Activated CD4-positive, alpha-beta T cell treated with anti-CD3 and anti-CD28 coated beads, Interleukin-2, amount 10 ng/mL, durations not matched to agents 24 days and 14 days (primary cell): ENCODE measurements around the gene CHCHD1. TPM values are rescaled to one million over a fixed set of nuclear protein-coding genes. Genes with fewer than 3 reads are reported as not detected.
"Not testable (repeated sequence)": the region's sequence is repeated elsewhere in the genome, so short reads cannot be mapped to it uniquely, and the experiment has no call there.

Experiments used
- DNase-seq: peaks from one replicate; pipeline ENCODE4 v3.0.0; 2022
- H3K27ac Mint-ChIP-seq: one replicate; pipeline ENCODE4 v1.8.0; 2022; ENCODE audit warnings: mild to moderate bottlenecking, mixed read lengths
- H3K27me3 Mint-ChIP-seq: one replicate; pipeline ENCODE4 v1.8.0; 2022; ENCODE audit warnings: mixed read lengths
- H3K36me3 Mint-ChIP-seq: one replicate; pipeline ENCODE4 v1.8.0; 2022; ENCODE audit warnings: low read depth, mild to moderate bottlenecking, mixed read lengths
- H3K4me1 Mint-ChIP-seq: one replicate; pipeline ENCODE4 v1.8.0; 2021; ENCODE audit warnings: mixed read lengths
- H3K4me3 Mint-ChIP-seq: one replicate; pipeline ENCODE4 v1.8.0; 2022; ENCODE audit warnings: mild to moderate bottlenecking, moderate library complexity, mixed read lengths
- H3K9me3 Mint-ChIP-seq: one replicate; pipeline ENCODE4 v1.8.0; 2021; ENCODE audit warnings: mixed read lengths
- intact Hi-C: fragments of 100-400 bp; cut with micrococcal nuclease; formaldehyde crosslinking; loops from one replicate; pipeline ENCODE4 v1.15.1; 2023
- total RNA-seq: library from RNA; stranded (reverse); gene quantifications from 2 replicates; pipeline ENCODE4 v1.2.3, GENCODE V29; 2022

Gene CHCHD1
- total RNA-seq, 1 donor from 2014 or later = 37.8 TPM

GRCh38 chr10:73816917-73817729 lies 35.3 kb downstream of the CHCHD1 start:
- Mint-ChIP-seq H3K4me1 (no peaks in the 10 kb centered on the region), H3K36me3 (peaks cover 21% of the 10 kb centered on the region), H3K27me3 (no peaks in the 10 kb centered on the region), H3K9me3 (no peaks in the 10 kb centered on the region), H3K4me3 (no peak overlapping the region), H3K27ac (peak overlapping the region; percentile 41)
- intact Hi-C loops = no loop called here
- DNase-seq = no peak

GRCh38 chr10:73817826-73818225 lies 36.0 kb downstream of the CHCHD1 start:
- peaks cover 25% of the 10 kb centered on the region for H3K36me3 Mint-ChIP-seq
- H3K4me1 Mint-ChIP-seq = no peaks in the 10 kb centered on the region
- no peak for DNase-seq
- H3K27ac Mint-ChIP-seq = no peak overlapping the region
- no peak overlapping the region for H3K4me3 Mint-ChIP-seq
- intact Hi-C loops = no loop called here
- no peaks in the 10 kb centered on the region for H3K9me3 Mint-ChIP-seq
- H3K27me3 Mint-ChIP-seq = no peaks in the 10 kb centered on the region

- Mint-ChIP-seq H3K4me1 (no peaks in the 10 kb centered on the region), H3K27me3 (no peaks in the 10 kb centered on the region), H3K9me3 (no peaks in the 10 kb centered on the region), H3K36me3 (peaks cover 23% of the 10 kb centered on the region), H3K27ac (no peak overlapping the region), H3K4me3 (no peak overlapping the region)
- intact Hi-C loops = no loop called here
- DNase-seq = no peak
Measured at GRCh38 chr10:73818402-73818801, 36.6 kb downstream of the CHCHD1 start.

GRCh38 chr10:73819081-73819480 lies 37.2 kb downstream of the CHCHD1 start:
- Mint-ChIP-seq H3K27ac (no peak overlapping the region), H3K36me3 (peaks cover 23% of the 10 kb centered on the region), H3K4me3 (no peak overlapping the region), H3K27me3 (no peaks in the 10 kb centered on the region), H3K4me1 (no peaks in the 10 kb centered on the region), H3K9me3 (no peaks in the 10 kb centered on the region)
- intact Hi-C loops = no loop called here
- no peak for DNase-seq

- intact Hi-C loops = no loop called here
- Mint-ChIP-seq H3K27me3 (no peaks in the 10 kb centered on the region), H3K9me3 (no peaks in the 10 kb centered on the region), H3K4me1 (no peaks in the 10 kb centered on the region), H3K36me3 (peaks cover 25% of the 10 kb centered on the region), H3K27ac (no peak overlapping the region), H3K4me3 (no peak overlapping the region)
- no peak for DNase-seq
Measured at GRCh38 chr10:73819513-73820093, 37.8 kb downstream of the CHCHD1 start.

GRCh38 chr10:73823391-73823790 lies 41.5 kb downstream of the CHCHD1 start:
- Mint-ChIP-seq H3K4me1 (no peaks in the 10 kb centered on the region), H3K9me3 (no peaks in the 10 kb centered on the region), H3K27ac (no peak overlapping the region), H3K27me3 (no peaks in the 10 kb centered on the region), H3K36me3 (peaks cover 23% of the 10 kb centered on the region), H3K4me3 (no peak overlapping the region)
- intact Hi-C loops = no loop called here
- DNase-seq = no peak

GRCh38 chr10:73824146-73824725 lies 42.4 kb downstream of the CHCHD1 start:
- no peaks in the 10 kb centered on the region for H3K27me3 Mint-ChIP-seq
- no peaks in the 10 kb centered on the region for H3K9me3 Mint-ChIP-seq
- H3K36me3 Mint-ChIP-seq = peaks cover 21% of the 10 kb centered on the region
- H3K27ac Mint-ChIP-seq = no peak overlapping the region
- no peak overlapping the region for H3K4me3 Mint-ChIP-seq
- intact Hi-C loops = no loop called here
- no peaks in the 10 kb centered on the region for H3K4me1 Mint-ChIP-seq
- no peak for DNase-seq

GRCh38 chr10:73827346-73828089 lies 45.7 kb downstream of the CHCHD1 start:
- no peaks in the 10 kb centered on the region for H3K9me3 Mint-ChIP-seq
- DNase-seq = no peak
- peaks cover 14% of the 10 kb centered on the region for H3K36me3 Mint-ChIP-seq
- intact Hi-C loops = no loop called here
- no peaks in the 10 kb centered on the region for H3K27me3 Mint-ChIP-seq
- H3K4me3 Mint-ChIP-seq = no peak overlapping the region
- H3K27ac Mint-ChIP-seq = no peak overlapping the region
- no peaks in the 10 kb centered on the region for H3K4me1 Mint-ChIP-seq

GRCh38 chr10:73828161-73828560 lies 46.3 kb downstream of the CHCHD1 start:
- H3K4me3 Mint-ChIP-seq = no peak overlapping the region
- no peak for DNase-seq
- no peaks in the 10 kb centered on the region for H3K4me1 Mint-ChIP-seq
- H3K9me3 Mint-ChIP-seq = no peaks in the 10 kb centered on the region
- no peaks in the 10 kb centered on the region for H3K27me3 Mint-ChIP-seq
- peaks cover 11% of the 10 kb centered on the region for H3K36me3 Mint-ChIP-seq
- no peak overlapping the region for H3K27ac Mint-ChIP-seq
- intact Hi-C loops = no loop called here

- H3K36me3 Mint-ChIP-seq, H3K4me3 Mint-ChIP-seq, H3K27me3 Mint-ChIP-seq, H3K4me1 Mint-ChIP-seq, H3K9me3 Mint-ChIP-seq, H3K27ac Mint-ChIP-seq, DNase-seq, intact Hi-C loops: not testable (repeated sequence)
Measured at GRCh38 chr10:73829090-73829489, 47.2 kb downstream of the CHCHD1 start.

Other genes starting within 250 kb of the CHCHD1 start
- 7.3 and 7.8 TPM in 2 replicates for gene USP54, start 190.7 kb upstream of the CHCHD1 start, total RNA-seq
- gene MYOZ1, start 140.6 kb upstream of the CHCHD1 start, total RNA-seq = not detected in 2 replicates
- 0.05 TPM in 1 of 2 replicates, not detected in the other for gene SYNPO2L, start 126.0 kb upstream of the CHCHD1 start, total RNA-seq
- gene AGAP5, start 83.9 kb upstream of the CHCHD1 start, total RNA-seq = 10.1 and 13.9 TPM in 2 replicates
- gene SEC24C, start 37.7 kb upstream of the CHCHD1 start, total RNA-seq = 106 TPM in 2 replicates
- gene ZSWIM8, start 3.6 kb downstream of the CHCHD1 start, total RNA-seq = 50.8 and 53.5 TPM in 2 replicates
- 50.5 and 50.6 TPM in 2 replicates for gene NDST2, start 29.6 kb downstream of the CHCHD1 start, total RNA-seq
- gene CAMK2G, start 92.5 kb downstream of the CHCHD1 start, total RNA-seq = 20.2 and 22.1 TPM in 2 replicates
- 0.57 and 0.72 TPM in 2 replicates for gene PLAU, start 129.1 kb downstream of the CHCHD1 start, total RNA-seq
- 26.1 and 26.8 TPM in 2 replicates for gene VCL, start 216.1 kb downstream of the CHCHD1 start, total RNA-seq